Gastrocnemius medialis (tissue), 4 donors: ENCODE data around the gene SDS.

ENCODE experiments used
- POLR2A ChIP-seq, 2 donors: fragments of 450-650 bp; IDR thresholded peaks; one replicate each; pipeline ENCODE4 v1.6.1; 2017; ENCODE audit warnings: antibody characterized with exemption in 2 of 2, mild to moderate bottlenecking in 2 of 2, moderate library complexity in 2 of 2
- TF ChIP-seq, protein P1 (sequence below), 5 experiments: fragments of 450-650 bp in 3 of 5; fragments of 200-600 bp in 2 of 5; sonication (generic) in 2 of 5; IDR thresholded peaks in 4 of 5; conservative IDR thresholded peaks in 1 of 5; 1 replicate in 4 of 5; 2 replicates in 1 of 5; pipeline ENCODE4 v1.5.1; 2016 to 2019; ENCODE audit warnings: antibody characterized with exemption in 5 of 5, mild to moderate bottlenecking in 3 of 5, moderate library complexity in 3 of 5

DNA sequence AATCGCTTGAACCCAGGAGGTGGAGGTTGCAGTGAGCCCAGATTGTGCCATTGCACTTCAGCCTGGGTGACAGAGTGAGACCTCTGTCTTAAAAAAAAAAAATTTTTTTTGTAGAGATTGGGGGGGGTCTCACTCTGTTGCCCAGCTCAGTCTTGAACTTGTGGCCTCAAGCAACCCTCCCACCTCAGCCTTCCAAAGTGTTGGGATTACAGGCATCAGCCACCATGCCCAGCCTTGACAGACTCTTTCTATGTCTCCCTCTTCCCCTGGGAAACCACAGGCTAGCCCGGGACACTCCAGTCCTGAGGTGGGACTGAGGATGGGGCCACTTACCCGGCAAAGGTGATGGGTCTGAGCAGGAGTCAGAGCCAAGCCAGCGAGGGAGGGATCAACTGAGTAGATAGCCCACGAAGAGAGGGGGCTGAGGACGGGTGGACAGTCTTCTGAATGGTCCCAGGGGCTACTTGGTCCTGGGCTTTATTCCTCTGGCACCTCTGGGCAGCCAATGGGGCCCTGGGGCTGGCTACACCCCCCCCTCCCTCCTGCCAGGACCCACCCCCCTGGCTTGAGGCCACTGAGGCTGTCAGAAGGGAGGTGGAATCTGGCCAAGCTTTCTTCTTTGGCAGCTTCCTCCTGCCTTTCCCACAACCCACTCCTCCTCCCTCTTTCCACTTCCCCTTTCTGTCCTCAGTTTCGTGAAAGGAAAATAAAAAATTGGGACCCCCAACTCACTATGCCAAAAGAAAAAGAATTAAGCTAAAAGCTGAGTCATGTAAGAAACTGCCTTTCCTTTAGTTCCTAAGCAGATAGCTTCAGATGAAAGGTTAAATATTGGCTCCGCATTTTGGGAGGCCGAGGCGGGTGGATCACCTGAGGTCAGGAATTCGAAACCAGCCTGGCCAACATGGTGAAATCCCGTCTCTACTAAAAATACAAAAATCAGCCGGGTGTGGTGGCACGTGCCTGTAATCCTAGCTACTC is at the start of gene SDS:
- TF ChIP-seq, protein P1, sequence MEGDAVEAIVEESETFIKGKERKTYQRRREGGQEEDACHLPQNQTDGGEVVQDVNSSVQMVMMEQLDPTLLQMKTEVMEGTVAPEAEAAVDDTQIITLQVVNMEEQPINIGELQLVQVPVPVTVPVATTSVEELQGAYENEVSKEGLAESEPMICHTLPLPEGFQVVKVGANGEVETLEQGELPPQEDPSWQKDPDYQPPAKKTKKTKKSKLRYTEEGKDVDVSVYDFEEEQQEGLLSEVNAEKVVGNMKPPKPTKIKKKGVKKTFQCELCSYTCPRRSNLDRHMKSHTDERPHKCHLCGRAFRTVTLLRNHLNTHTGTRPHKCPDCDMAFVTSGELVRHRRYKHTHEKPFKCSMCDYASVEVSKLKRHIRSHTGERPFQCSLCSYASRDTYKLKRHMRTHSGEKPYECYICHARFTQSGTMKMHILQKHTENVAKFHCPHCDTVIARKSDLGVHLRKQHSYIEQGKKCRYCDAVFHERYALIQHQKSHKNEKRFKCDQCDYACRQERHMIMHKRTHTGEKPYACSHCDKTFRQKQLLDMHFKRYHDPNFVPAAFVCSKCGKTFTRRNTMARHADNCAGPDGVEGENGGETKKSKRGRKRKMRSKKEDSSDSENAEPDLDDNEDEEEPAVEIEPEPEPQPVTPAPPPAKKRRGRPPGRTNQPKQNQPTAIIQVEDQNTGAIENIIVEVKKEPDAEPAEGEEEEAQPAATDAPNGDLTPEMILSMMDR (IDR thresholded peaks at IDR 0.05 in 4 of 5, conservative IDR thresholded peaks at IDR 0.05 in 1 of 5) = no peak
- no peak for TF ChIP-seq POLR2A (IDR thresholded peaks at IDR 0.05)
